Hepatocyte (in vitro differentiated cells): ENCODE results near the gene LRRK2.

Experiments used
- CTCF ChIP-seq: fragments of 200-600 bp; sonication (generic); IDR thresholded peaks from 2 replicates; pipeline ENCODE4 v1.5.1; 2016; ENCODE audit warnings: antibody characterized with exemption, mild to moderate bottlenecking; ENCODE audit not compliant: poor library complexity
- EZH2 ChIP-seq: fragments of 200-600 bp; sonication (generic); IDR thresholded peaks from 2 replicates; pipeline ENCODE4 v1.6.1; 2016; ENCODE audit warnings: antibody characterized with exemption, mild to moderate bottlenecking, borderline replicate concordance

DNA sequence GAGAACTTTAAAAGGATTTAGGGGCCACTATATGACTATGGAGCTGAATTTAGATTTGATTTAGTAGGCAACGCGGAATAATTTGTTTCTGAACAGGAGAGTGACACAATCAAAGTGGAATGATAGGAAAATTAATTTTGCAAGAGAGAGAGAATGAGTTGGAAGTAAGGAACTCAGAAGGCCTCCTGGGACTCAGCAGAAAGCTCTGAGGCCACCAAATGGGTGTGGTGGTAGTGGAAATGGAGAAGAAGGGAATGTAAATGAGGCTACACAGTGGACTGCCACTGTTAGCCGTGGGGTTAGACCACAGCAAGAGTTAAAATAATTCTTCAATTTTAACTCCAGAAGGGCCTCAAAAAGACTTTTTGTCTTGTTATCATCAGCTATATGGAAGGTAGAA is 102.7 kb downstream of the LRRK2 start:
- TF ChIP-seq CTCF, result no peak
- no peak for TF ChIP-seq EZH2
